Measurements from ENCODE around the gene GNAL.

The GNAL gene

GRCh38 chr18:11862468-11863137 is 173.5 kb downstream of the GNAL start:
- no peak for ATAC-seq
- TF ChIP-seq GLIS3 (CRISPR knock-in tag; IDR thresholded peaks at IDR 0.05) (no peak), ISL1 (CRISPR knock-in tag; IDR thresholded peaks at IDR 0.05) (no peak), OSR1 (CRISPR knock-in tag; IDR thresholded peaks at IDR 0.05) (no peak), PATZ1 (CRISPR knock-in tag; IDR thresholded peaks at IDR 0.05; ENCODE audit: borderline replicate concordance) (no peak), RARB (CRISPR knock-in tag; IDR thresholded peaks at IDR 0.05) (no peak), ESRRG (CRISPR knock-in tag; IDR thresholded peaks at IDR 0.05) (no peak), ZFP3 (CRISPR knock-in tag; IDR thresholded peaks at IDR 0.05) (no peak), BACH2 (CRISPR knock-in tag; IDR thresholded peaks at IDR 0.05; ENCODE audit: borderline replicate concordance) (no peak), TOX (CRISPR knock-in tag; IDR thresholded peaks at IDR 0.05; ENCODE audit: borderline replicate concordance) (no peak)
- TF ChIP-seq, protein P1, sequence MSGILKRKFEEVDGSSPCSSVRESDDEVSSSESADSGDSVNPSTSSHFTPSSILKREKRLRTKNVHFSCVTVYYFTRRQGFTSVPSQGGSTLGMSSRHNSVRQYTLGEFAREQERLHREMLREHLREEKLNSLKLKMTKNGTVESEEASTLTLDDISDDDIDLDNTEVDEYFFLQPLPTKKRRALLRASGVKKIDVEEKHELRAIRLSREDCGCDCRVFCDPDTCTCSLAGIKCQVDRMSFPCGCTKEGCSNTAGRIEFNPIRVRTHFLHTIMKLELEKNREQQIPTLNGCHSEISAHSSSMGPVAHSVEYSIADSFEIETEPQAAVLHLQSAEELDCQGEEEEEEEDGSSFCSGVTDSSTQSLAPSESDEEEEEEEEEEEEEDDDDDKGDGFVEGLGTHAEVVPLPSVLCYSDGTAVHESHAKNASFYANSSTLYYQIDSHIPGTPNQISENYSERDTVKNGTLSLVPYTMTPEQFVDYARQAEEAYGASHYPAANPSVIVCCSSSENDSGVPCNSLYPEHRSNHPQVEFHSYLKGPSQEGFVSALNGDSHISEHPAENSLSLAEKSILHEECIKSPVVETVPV (CRISPR knock-in tag; IDR thresholded peaks at IDR 0.05): no peak
- TF ChIP-seq, protein P2, sequence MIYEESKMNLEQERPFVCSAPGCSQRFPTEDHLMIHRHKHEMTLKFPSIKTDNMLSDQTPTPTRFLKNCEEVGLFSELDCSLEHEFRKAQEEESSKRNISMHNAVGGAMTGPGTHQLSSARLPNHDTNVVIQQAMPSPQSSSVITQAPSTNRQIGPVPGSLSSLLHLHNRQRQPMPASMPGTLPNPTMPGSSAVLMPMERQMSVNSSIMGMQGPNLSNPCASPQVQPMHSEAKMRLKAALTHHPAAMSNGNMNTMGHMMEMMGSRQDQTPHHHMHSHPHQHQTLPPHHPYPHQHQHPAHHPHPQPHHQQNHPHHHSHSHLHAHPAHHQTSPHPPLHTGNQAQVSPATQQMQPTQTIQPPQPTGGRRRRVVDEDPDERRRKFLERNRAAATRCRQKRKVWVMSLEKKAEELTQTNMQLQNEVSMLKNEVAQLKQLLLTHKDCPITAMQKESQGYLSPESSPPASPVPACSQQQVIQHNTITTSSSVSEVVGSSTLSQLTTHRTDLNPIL (CRISPR knock-in tag; IDR thresholded peaks at IDR 0.05; ENCODE audit: low read depth): no peak

- no peak for TF ChIP-seq CSDC2 (CRISPR knock-in tag; IDR thresholded peaks at IDR 0.05)
- no peak for TF ChIP-seq ZFP3 (CRISPR knock-in tag; IDR thresholded peaks at IDR 0.05)
- no peak for TF ChIP-seq ZC3H10 (CRISPR knock-in tag; IDR thresholded peaks at IDR 0.05)
- TF ChIP-seq OSR1 (CRISPR knock-in tag; IDR thresholded peaks at IDR 0.05): no peak
- no peak for TF ChIP-seq TCF4 (CRISPR knock-in tag; IDR thresholded peaks at IDR 0.05; ENCODE audit: borderline replicate concordance)
- TF ChIP-seq ESRRG (CRISPR knock-in tag; IDR thresholded peaks at IDR 0.05): no peak
- no peak for TF ChIP-seq ZNF8 (CRISPR knock-in tag; IDR thresholded peaks at IDR 0.05)
- TF ChIP-seq BACH2 (CRISPR knock-in tag; IDR thresholded peaks at IDR 0.05; ENCODE audit: borderline replicate concordance): no peak
- TF ChIP-seq, protein P3, sequence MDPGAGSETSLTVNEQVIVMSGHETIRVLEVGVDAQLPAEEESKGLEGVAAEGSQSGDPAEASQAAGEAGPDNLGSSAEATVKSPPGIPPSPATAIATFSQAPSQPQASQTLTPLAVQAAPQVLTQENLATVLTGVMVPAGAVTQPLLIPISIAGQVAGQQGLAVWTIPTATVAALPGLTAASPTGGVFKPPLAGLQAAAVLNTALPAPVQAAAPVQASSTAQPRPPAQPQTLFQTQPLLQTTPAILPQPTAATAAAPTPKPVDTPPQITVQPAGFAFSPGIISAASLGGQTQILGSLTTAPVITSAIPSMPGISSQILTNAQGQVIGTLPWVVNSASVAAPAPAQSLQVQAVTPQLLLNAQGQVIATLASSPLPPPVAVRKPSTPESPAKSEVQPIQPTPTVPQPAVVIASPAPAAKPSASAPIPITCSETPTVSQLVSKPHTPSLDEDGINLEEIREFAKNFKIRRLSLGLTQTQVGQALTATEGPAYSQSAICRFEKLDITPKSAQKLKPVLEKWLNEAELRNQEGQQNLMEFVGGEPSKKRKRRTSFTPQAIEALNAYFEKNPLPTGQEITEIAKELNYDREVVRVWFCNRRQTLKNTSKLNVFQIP (CRISPR knock-in tag; IDR thresholded peaks at IDR 0.05; ENCODE audit: borderline replicate concordance, low read depth): no peak
- no peak for TF ChIP-seq ISL1 (CRISPR knock-in tag; IDR thresholded peaks at IDR 0.05)
- no peak for TF ChIP-seq ZFP30 (CRISPR knock-in tag; IDR thresholded peaks at IDR 0.05)
- TF ChIP-seq SNAI2 (CRISPR knock-in tag; IDR thresholded peaks at IDR 0.05): no peak
- TF ChIP-seq, protein P1 (CRISPR knock-in tag; IDR thresholded peaks at IDR 0.05): no peak
- TF ChIP-seq ZNF70 (CRISPR knock-in tag; IDR thresholded peaks at IDR 0.05): no peak
- TF ChIP-seq, protein P2 (CRISPR knock-in tag; IDR thresholded peaks at IDR 0.05; ENCODE audit: low read depth): no peak
- ATAC-seq: no peak
These were observed 175.4 kb downstream of the GNAL start for GRCh38 chr18:11864471-11864870.

GRCh38 chr18:11865071-11865470 is 176.0 kb downstream of the GNAL start:
- ATAC-seq: no peak
- TF ChIP-seq PPARA (CRISPR knock-in tag; IDR thresholded peaks at IDR 0.05; ENCODE audit: borderline replicate concordance) (no peak), BACH2 (CRISPR knock-in tag; IDR thresholded peaks at IDR 0.05; ENCODE audit: borderline replicate concordance) (no peak), RARB (CRISPR knock-in tag; IDR thresholded peaks at IDR 0.05) (no peak), SNAI2 (CRISPR knock-in tag; IDR thresholded peaks at IDR 0.05) (no peak), ZFP3 (CRISPR knock-in tag; IDR thresholded peaks at IDR 0.05) (no peak), ZFP30 (CRISPR knock-in tag; IDR thresholded peaks at IDR 0.05) (no peak), OSR1 (CRISPR knock-in tag; IDR thresholded peaks at IDR 0.05) (no peak), CSDC2 (CRISPR knock-in tag; IDR thresholded peaks at IDR 0.05) (no peak)
- TF ChIP-seq, protein P3 (CRISPR knock-in tag; IDR thresholded peaks at IDR 0.05; ENCODE audit: borderline replicate concordance, low read depth): no peak
- TF ChIP-seq, protein P1 (CRISPR knock-in tag; IDR thresholded peaks at IDR 0.05): no peak
